ENCODE results near the gene ZNF780B.

DNA sequence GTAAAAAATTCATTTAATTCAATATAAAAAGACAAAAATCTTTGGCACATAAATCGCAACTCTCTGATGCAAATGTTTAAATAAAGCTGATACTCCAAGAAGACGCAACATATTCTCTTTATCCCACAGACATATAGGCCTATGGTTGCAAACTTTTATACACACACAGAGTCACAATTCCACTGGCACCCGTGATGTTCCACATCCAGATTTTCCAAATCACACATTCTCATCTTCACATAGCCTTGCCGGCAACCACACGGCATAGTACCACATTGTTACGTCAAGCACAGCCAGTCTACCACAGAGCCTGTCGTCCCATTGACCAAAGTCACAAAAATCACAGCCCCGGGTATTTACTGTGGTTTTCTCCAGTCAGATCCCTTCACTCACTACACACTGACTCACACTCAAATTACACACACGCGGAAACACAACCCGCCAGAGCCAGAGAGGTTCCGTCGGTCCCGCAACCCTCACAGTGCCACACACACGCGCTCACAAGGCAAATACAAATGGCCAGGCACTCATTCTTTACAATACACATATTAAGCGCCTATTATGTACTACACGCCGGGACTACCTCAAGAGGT is 59.7 kb downstream of the ZNF780B start:
- TF ChIP-seq, protein P1, sequence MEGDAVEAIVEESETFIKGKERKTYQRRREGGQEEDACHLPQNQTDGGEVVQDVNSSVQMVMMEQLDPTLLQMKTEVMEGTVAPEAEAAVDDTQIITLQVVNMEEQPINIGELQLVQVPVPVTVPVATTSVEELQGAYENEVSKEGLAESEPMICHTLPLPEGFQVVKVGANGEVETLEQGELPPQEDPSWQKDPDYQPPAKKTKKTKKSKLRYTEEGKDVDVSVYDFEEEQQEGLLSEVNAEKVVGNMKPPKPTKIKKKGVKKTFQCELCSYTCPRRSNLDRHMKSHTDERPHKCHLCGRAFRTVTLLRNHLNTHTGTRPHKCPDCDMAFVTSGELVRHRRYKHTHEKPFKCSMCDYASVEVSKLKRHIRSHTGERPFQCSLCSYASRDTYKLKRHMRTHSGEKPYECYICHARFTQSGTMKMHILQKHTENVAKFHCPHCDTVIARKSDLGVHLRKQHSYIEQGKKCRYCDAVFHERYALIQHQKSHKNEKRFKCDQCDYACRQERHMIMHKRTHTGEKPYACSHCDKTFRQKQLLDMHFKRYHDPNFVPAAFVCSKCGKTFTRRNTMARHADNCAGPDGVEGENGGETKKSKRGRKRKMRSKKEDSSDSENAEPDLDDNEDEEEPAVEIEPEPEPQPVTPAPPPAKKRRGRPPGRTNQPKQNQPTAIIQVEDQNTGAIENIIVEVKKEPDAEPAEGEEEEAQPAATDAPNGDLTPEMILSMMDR (IDR thresholded peaks at IDR 0.05): no peak
- TF ChIP-seq EP300 (IDR thresholded peaks at IDR 0.05) (no peak), POLR2A (IDR thresholded peaks at IDR 0.05) (no peak)
